A549 treated with RU486 at 1 μM for 4 hours (cell line): ENCODE results near the gene FOXR2. TPM values are rescaled to one million over a fixed set of nuclear protein-coding genes. Genes with fewer than 3 reads are reported as not detected.

Source experiments
- total RNA-seq: library from RNA; stranded (reverse); fragments of 200-300 nt; extraction: Qiagen RNA extraction; gene quantifications from 5 replicates; pipeline ENCODE4 v1.2.3, GENCODE V29; 2022; ENCODE audit warnings: low read depth

FOXR2 gene
- not detected in 5 replicates for total RNA-seq

GRCh38 chrX:55623100-55623499 lies at the start of gene FOXR2:
TSS of gene FOXR2 (plus strand) at chrX:55623400. CDS start at chrX:55623712, 312 bp downstream.

Other genes starting within 250 kb of the FOXR2 start
- gene MAGEH1, start 171.3 kb upstream of the FOXR2 start, total RNA-seq, result 6.2 to 7.9 TPM (median 6.7 TPM) in 5 replicates
- 0.30 to 0.49 TPM (median 0.45 TPM) in 5 replicates for gene USP51, start 133.6 kb upstream of the FOXR2 start, total RNA-seq
- 10.8 to 13.0 TPM (median 12.0 TPM) in 5 replicates for gene RRAGB, start 94.3 kb downstream of the FOXR2 start, total RNA-seq